GM19099 (cell line): Measurements from ENCODE around the gene NCBP3.
A peak's percentile ranks its signal among the peaks of the same experiment; 100 is the strongest.

Experiments
- POLR2A ChIP-seq: IDR thresholded peaks from 3 replicates; pipeline ENCODE4 v1.6.1; 2011; ENCODE audit warnings: low read depth; ENCODE audit not compliant: insufficient read length; ENCODE audit errors: extremely low read depth

NCBP3 gene

GRCh38 chr17:3845621-3846436, at the start of gene NCBP3:
NCBP3 (minus strand) TSS chr17:3846246; CDS start chr17:3846223, 23 bp downstream.
- peak; percentile 97 for TF ChIP-seq POLR2A

- no peak for TF ChIP-seq POLR2A
Observed at GRCh38 chr17:3895354-3895753, 49.3 kb upstream of the NCBP3 start.

- no peak for TF ChIP-seq POLR2A
Observed at GRCh38 chr17:3894911-3895343, 48.9 kb upstream of the NCBP3 start.

GRCh38 chr17:3894188-3894587, 48.1 kb upstream of the NCBP3 start:
- no peak for TF ChIP-seq POLR2A

GRCh38 chr17:3893720-3894116, 47.7 kb upstream of the NCBP3 start:
- no peak for TF ChIP-seq POLR2A

GRCh38 chr17:3893003-3893719, 47.1 kb upstream of the NCBP3 start, which contains the start of gene CAMKK1:
CAMKK1 (minus strand) TSS chr17:3893053; CDS start chr17:3885687, 7,366 bp downstream.
- peak; percentile 34 for TF ChIP-seq POLR2A

GRCh38 chr17:3892095-3892998, 46.3 kb upstream of the NCBP3 start:
- TF ChIP-seq POLR2A = no peak

GRCh38 chr17:3891626-3892094, 45.6 kb upstream of the NCBP3 start:
- no peak for TF ChIP-seq POLR2A

GRCh38 chr17:3890878-3891219, 44.8 kb upstream of the NCBP3 start:
- no peak for TF ChIP-seq POLR2A

- TF ChIP-seq POLR2A = no peak
Observed at GRCh38 chr17:3890082-3890877, 44.2 kb upstream of the NCBP3 start.

- no peak for TF ChIP-seq POLR2A
Observed at GRCh38 chr17:3889325-3890012, 43.4 kb upstream of the NCBP3 start.

- TF ChIP-seq POLR2A = no peak
Observed at GRCh38 chr17:3888343-3889171, 42.5 kb upstream of the NCBP3 start.

GRCh38 chr17:3887804-3888203, 41.8 kb upstream of the NCBP3 start:
- no peak for TF ChIP-seq POLR2A
